GM18526 (cell line): Measurements from ENCODE around the gene FAM20A.

ENCODE experiments used
- POLR2A ChIP-seq: IDR thresholded peaks from 3 replicates; pipeline ENCODE4 v1.6.1; 2011; ENCODE audit not compliant: insufficient read length; ENCODE audit errors: extremely low read depth

Gene FAM20A

GRCh38 chr17:68539548-68540467 lies 61.4 kb downstream of the FAM20A start:
- no peak for TF ChIP-seq POLR2A

GRCh38 chr17:68535922-68536321 lies 65.2 kb downstream of the FAM20A start:
- TF ChIP-seq POLR2A: no peak

GRCh38 chr17:68534695-68535088 lies 66.5 kb downstream of the FAM20A start:
- TF ChIP-seq POLR2A: no peak

- TF ChIP-seq POLR2A: no peak
These were observed 67.1 kb downstream of the FAM20A start for GRCh38 chr17:68533887-68534694.

- no peak for TF ChIP-seq POLR2A
These were observed 68.3 kb downstream of the FAM20A start for GRCh38 chr17:68532826-68533225.

- no peak for TF ChIP-seq POLR2A
These were observed 69.9 kb downstream of the FAM20A start for GRCh38 chr17:68531252-68531651.

- TF ChIP-seq POLR2A: no peak
These were observed 73.9 kb downstream of the FAM20A start for GRCh38 chr17:68527314-68527713.

- no peak for TF ChIP-seq POLR2A
These were observed 74.6 kb downstream of the FAM20A start for GRCh38 chr17:68526548-68526947.

GRCh38 chr17:68522266-68522665 lies 78.9 kb downstream of the FAM20A start:
- TF ChIP-seq POLR2A: no peak

GRCh38 chr17:68519911-68520310 lies 81.3 kb downstream of the FAM20A start:
- TF ChIP-seq POLR2A: no peak

- TF ChIP-seq POLR2A: no peak
These were observed 82.9 kb downstream of the FAM20A start for GRCh38 chr17:68518063-68518815.

- TF ChIP-seq POLR2A: no peak
These were observed 84.4 kb downstream of the FAM20A start for GRCh38 chr17:68516732-68517131.

GRCh38 chr17:68514831-68515635 lies 86.1 kb downstream of the FAM20A start:
- TF ChIP-seq POLR2A: no peak

- TF ChIP-seq POLR2A: no peak
These were observed 87.2 kb downstream of the FAM20A start for GRCh38 chr17:68513932-68514331.
